ENCODE data around the gene BSG. TPM values are rescaled to one million over a fixed set of nuclear protein-coding genes. Genes with fewer than 3 reads are reported as not detected.

Gene BSG
- total and polyA plus RNA-seq, 9 of the 15 experiments (the other 6 are each of a cell fraction or from before 2014, with no cell fraction given) = 4.6 to 495 (median 187) TPM

- TF ChIP-seq BDP1 (IDR thresholded peaks at IDR 0.05; ENCODE audit: insufficient read depth, insufficient read length) = no peak
- peak; percentile 94 for TF ChIP-seq HDAC3 (IDR thresholded peaks at IDR 0.05; ENCODE audit: borderline replicate concordance, partially characterized antibody)
- 0 out of 2 replicates have a peak, but pooled peaks have one; percentile 20 for TF ChIP-seq GABPA (tag; conservative IDR thresholded peaks at IDR 0.05; ENCODE audit: low read depth)
- peak; percentile 8; the same call in 1 of the 2 replicates for TF ChIP-seq POLR2G (IDR thresholded peaks at IDR 0.05; ENCODE audit: low read depth, low read length)
- TF ChIP-seq DMBX1 (CRISPR knock-in tag; IDR thresholded peaks at IDR 0.05; ENCODE audit: borderline replicate concordance) = peak; percentile 92
- TF ChIP-seq GATA2 (CRISPR knock-in tag; IDR thresholded peaks at IDR 0.05) = peak; percentile 98
- peak; percentile 94 for TF ChIP-seq MAX (CRISPR knock-in tag; IDR thresholded peaks at IDR 0.05)
- TF ChIP-seq ZBTB34 (CRISPR knock-in tag; IDR thresholded peaks at IDR 0.05) = no peak
- TF ChIP-seq BCOR (IDR thresholded peaks at IDR 0.05) = peak; percentile 97
- peak; percentile 99 for TF ChIP-seq ARID1B (IDR thresholded peaks at IDR 0.05)
- peak; percentile 88 for TF ChIP-seq SMAD1 (IDR thresholded peaks at IDR 0.05; ENCODE audit: low read depth, low read length, partially characterized antibody)
- TF ChIP-seq TGIF2 (CRISPR knock-in tag; IDR thresholded peaks at IDR 0.05) = no peak
- peak; percentile 91 for TF ChIP-seq ZNF766 (CRISPR knock-in tag; conservative IDR thresholded peaks at IDR 0.05)
- no peak for TF ChIP-seq ZZZ3 (IDR thresholded peaks at IDR 0.05)
- TF ChIP-seq CREB5 (CRISPR knock-in tag; IDR thresholded peaks at IDR 0.05) = no peak
- peak; percentile 83 for TF ChIP-seq MBD2 (IDR thresholded peaks at IDR 0.05; ENCODE audit: borderline replicate concordance, low read depth)
- TF ChIP-seq ZNF449 (CRISPR knock-in tag; IDR thresholded peaks at IDR 0.05) = peak; percentile 41; the same call in 1 of the 2 replicates
- TF ChIP-seq KDM1A (IDR thresholded peaks at IDR 0.05) = peak; percentile 99
- peak; percentile 85 for TF ChIP-seq VEZF1 (CRISPR knock-in tag; IDR thresholded peaks at IDR 0.05)
- no peak for TF ChIP-seq MECOM (CRISPR knock-in tag; IDR thresholded peaks at IDR 0.05)
- TF ChIP-seq ID3 (CRISPR knock-in tag; IDR thresholded peaks at IDR 0.05) = no peak
- TF ChIP-seq ID3 (tag; IDR thresholded peaks at IDR 0.05) = no peak
Measured at GRCh38 chr19:574658-575526, 2.5 kb downstream of the BSG start (continued).
